HCT116 (cell line): ENCODE measurements around the gene HOXD10.
A peak's percentile ranks its signal among the peaks of the same experiment; 100 is the strongest.

Source experiments
- CEBPB ChIP-seq: IDR thresholded peaks from 2 replicates; pipeline ENCODE4 v1.6.1; 2012; ENCODE audit warnings: low read depth
- CTCF ChIP-seq, 3 experiments: fragments of 200-600 bp in 1 of 3; sonication (generic) in 1 of 3; IDR thresholded peaks in 2 of 3; conservative IDR thresholded peaks in 1 of 3; 2 replicates each; pipeline ENCODE4 v1.5.1; 2012 to 2017; ENCODE audit warnings: low read depth in 2 of 3, low read length in 2 of 3, antibody characterized with exemption in 1 of 3, borderline replicate concordance in 1 of 3, control low read depth in 1 of 3, mild to moderate bottlenecking in 1 of 3, mixed read lengths in 1 of 3, mixed run types in 1 of 3, moderate library complexity in 1 of 3; ENCODE audit not compliant: insufficient read depth in 1 of 3
- EGR1 ChIP-seq: IDR thresholded peaks from 2 replicates; pipeline ENCODE4 v1.6.1; 2012; ENCODE audit warnings: low read depth
- EZH2 ChIP-seq: fragments of 200-600 bp; sonication (generic); IDR thresholded peaks from 2 replicates; pipeline ENCODE4 v1.6.1; 2017; ENCODE audit warnings: antibody characterized with exemption, mixed run types
- EZH2phosphoT487 ChIP-seq: fragments of 200-600 bp; IDR thresholded peaks from 2 replicates; pipeline ENCODE4 v1.6.1; 2018; ENCODE audit warnings: antibody characterized with exemption, borderline replicate concordance
- MAX ChIP-seq: IDR thresholded peaks from 2 replicates; pipeline ENCODE4 v1.6.1; 2012
- POLR2A ChIP-seq: IDR thresholded peaks from 2 replicates; pipeline ENCODE4 v1.7.0; 2011; ENCODE audit warnings: borderline replicate concordance; ENCODE audit not compliant: insufficient read depth, insufficient read length; ENCODE audit errors: extremely low read depth
- POLR2AphosphoS5 ChIP-seq: IDR thresholded peaks from 2 replicates; pipeline ENCODE4 v1.6.1; 2011; ENCODE audit warnings: mild to moderate bottlenecking, low read depth, low read length, moderate library complexity
- RAD21 ChIP-seq: IDR thresholded peaks from 2 replicates; pipeline ENCODE4 v1.6.1; 2012; ENCODE audit warnings: low read depth, mild to moderate bottlenecking
- REST ChIP-seq: IDR thresholded peaks from 2 replicates; pipeline ENCODE4 v1.6.1; 2012; ENCODE audit warnings: low read depth
- SIN3A ChIP-seq: IDR thresholded peaks from 2 replicates; pipeline ENCODE4 v1.6.1; 2012; ENCODE audit warnings: low read depth
- TCF7L2 ChIP-seq: IDR thresholded peaks from 2 replicates; pipeline ENCODE4 v1.7.0; 2011; ENCODE audit warnings: borderline replicate concordance, inconsistent platforms; ENCODE audit not compliant: insufficient read depth, insufficient read length; ENCODE audit errors: extremely low read depth
- YY1 ChIP-seq: IDR thresholded peaks from 2 replicates; pipeline ENCODE4 v1.6.1; 2011; ENCODE audit warnings: low read length, low read depth, moderate library complexity, mild to moderate bottlenecking; ENCODE audit not compliant: insufficient replicate concordance; ENCODE audit errors: extremely low read depth
- ZNF274 ChIP-seq: fragments of 200-500 bp; sonication (Bioruptor generic); IDR thresholded peaks from 2 replicates; pipeline ENCODE4 v1.6.1; 2014; ENCODE audit warnings: mild to moderate bottlenecking, low read depth, low read length, inconsistent platforms

- TF ChIP-seq POLR2A = no peak
- TF ChIP-seq CTCF (IDR thresholded peaks at IDR 0.05 in 2 of 3, conservative IDR thresholded peaks at IDR 0.05 in 1 of 3; ENCODE audit: borderline replicate concordance in 1 of 3, insufficient read depth in 1 of 3, low read depth in 2 of 3, low read length in 2 of 3) = peak; percentile 79 to 87 (median 84)
- TF ChIP-seq POLR2AphosphoS5 = 0 out of 2 replicates have a peak, but pooled peaks have one; percentile 18
- TF ChIP-seq MAX = no peak
- TF ChIP-seq EZH2 = no peak
- TF ChIP-seq TCF7L2 = no peak
- no peak for TF ChIP-seq EZH2phosphoT487
- TF ChIP-seq REST = no peak
- TF ChIP-seq RAD21 = peak; percentile 90
- TF ChIP-seq SIN3A = no peak
- TF ChIP-seq EGR1 = no peak
- no peak for TF ChIP-seq ZNF274
- TF ChIP-seq YY1 = no peak
- TF ChIP-seq CEBPB = no peak
Measured at GRCh38 chr2:176096986-176097819, 19.4 kb upstream of the HOXD10 start.
